Glutamatergic neuron (in vitro differentiated cells): ENCODE results near the gene LCE3D. TPM values are rescaled to one million over a fixed set of nuclear protein-coding genes. Genes with fewer than 3 reads are reported as not detected.
A peak's percentile ranks its signal among the peaks of the same experiment; 100 is the strongest.

Experiments used
- DNase-seq: peaks from one replicate; pipeline ENCODE4 v3.0.0; 2022
- H3K27ac Mint-ChIP-seq: one replicate; pipeline ENCODE4 v1.8.0; 2020; ENCODE audit warnings: mild to moderate bottlenecking, mixed read lengths, inconsistent platforms; ENCODE audit not compliant: unreplicated experiment
- H3K27me3 Mint-ChIP-seq: one replicate; pipeline ENCODE4 v1.8.0; 2020; ENCODE audit warnings: mild to moderate bottlenecking, moderate library complexity, mixed read lengths, inconsistent platforms; ENCODE audit not compliant: unreplicated experiment
- H3K36me3 Mint-ChIP-seq: one replicate; pipeline ENCODE4 v1.8.0; 2020; ENCODE audit warnings: mild to moderate bottlenecking, mixed read lengths, inconsistent platforms; ENCODE audit not compliant: unreplicated experiment
- H3K4me1 Mint-ChIP-seq: one replicate; pipeline ENCODE4 v1.8.0; 2020; ENCODE audit warnings: mild to moderate bottlenecking, low read depth, mixed read lengths, inconsistent platforms; ENCODE audit not compliant: unreplicated experiment
- H3K4me3 Mint-ChIP-seq: one replicate; pipeline ENCODE4 v1.8.0; 2020; ENCODE audit warnings: mild to moderate bottlenecking, mixed read lengths, inconsistent platforms; ENCODE audit not compliant: unreplicated experiment
- H3K9me3 Mint-ChIP-seq: one replicate; pipeline ENCODE4 v1.8.0; 2020; ENCODE audit warnings: mild to moderate bottlenecking, moderate library complexity, mixed read lengths, inconsistent platforms; ENCODE audit not compliant: unreplicated experiment
- CTCF ChIP-seq: fragments of 200-600 bp; sonication (generic); IDR thresholded peaks from one replicate; pipeline ENCODE4 v1.5.0; 2021; ENCODE audit not compliant: partially characterized antibody, unreplicated experiment
- total RNA-seq: library from RNA; stranded (reverse); fragmentation: NEBNext Ultra II Directional; extraction: Animal tissue kit (Norgen Biotek cat#: 25700); gene quantifications from one replicate; pipeline ENCODE4 v1.2.1, GENCODE V29; 2021; ENCODE audit not compliant: unreplicated experiment

Gene LCE3D
- total RNA-seq, 1 donor from 2014 or later: not detected

DNA sequence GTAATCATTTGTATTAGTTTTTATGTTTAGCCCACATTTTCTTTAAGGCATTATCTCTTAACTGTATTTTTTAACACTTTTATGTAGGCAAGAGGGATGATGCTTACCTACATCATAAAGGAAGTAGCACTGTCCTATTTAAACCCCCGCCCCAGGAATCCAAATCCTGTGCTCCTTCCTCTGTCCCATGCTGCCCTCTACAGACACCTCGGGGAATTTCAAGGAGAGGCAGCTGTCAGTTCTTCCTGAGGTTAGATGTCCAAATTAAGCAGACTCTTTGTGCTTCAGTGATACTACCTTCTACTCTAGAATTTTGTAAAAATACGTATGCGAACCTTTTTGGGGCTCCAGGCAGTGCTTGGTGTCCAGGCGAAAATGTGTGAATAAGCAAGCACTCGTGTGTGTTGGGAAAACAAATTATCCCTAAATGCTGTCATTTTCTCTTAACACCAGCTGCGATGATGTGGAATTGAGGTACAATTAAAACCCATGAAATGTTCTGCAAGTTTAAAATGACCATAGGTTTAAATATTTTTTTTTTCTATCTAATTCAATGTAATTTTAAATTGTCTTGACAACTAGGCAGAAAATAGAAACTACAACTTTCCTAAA, 46.9 kb downstream of the LCE3D start:
- DNase-seq: peak; percentile 81
- Mint-ChIP-seq H3K4me1 (no peaks in the 10 kb centered on the region), H3K27me3 (no peaks in the 10 kb centered on the region), H3K4me3 (no peak overlapping the region), H3K36me3 (no peaks in the 10 kb centered on the region), H3K27ac (no peak overlapping the region), H3K9me3 (no peaks in the 10 kb centered on the region)
- TF ChIP-seq CTCF: peak; percentile 76

Other genes starting within 250 kb of the LCE3D start
- not detected for gene FLG2, start 220.5 kb downstream of the LCE3D start, total RNA-seq
- gene CRNN, start 166.3 kb downstream of the LCE3D start, total RNA-seq: not detected
- not detected for gene LCE5A, start 69.7 kb downstream of the LCE3D start, total RNA-seq
- gene CRCT1, start 66.0 kb downstream of the LCE3D start, total RNA-seq: not detected
- not detected for gene LCE3E, start 13.7 kb downstream of the LCE3D start, total RNA-seq
- gene LCE3C, start 19.7 kb upstream of the LCE3D start, total RNA-seq: not detected
- gene LCE3B, start 33.3 kb upstream of the LCE3D start, total RNA-seq: not detected
- not detected for gene LCE3A, start 42.6 kb upstream of the LCE3D start, total RNA-seq
- gene LCE2D, start 82.9 kb upstream of the LCE3D start, total RNA-seq: not detected
- gene LCE2C, start 94.8 kb upstream of the LCE3D start, total RNA-seq: not detected
- not detected for gene LCE2B, start 105.6 kb upstream of the LCE3D start, total RNA-seq
- gene LCE2A, start 117.8 kb upstream of the LCE3D start, total RNA-seq: not detected
- not detected for gene LCE4A, start 127.6 kb upstream of the LCE3D start, total RNA-seq
- not detected for gene KPRP, start 177.5 kb upstream of the LCE3D start, total RNA-seq
- gene LCE1F, start 194.6 kb upstream of the LCE3D start, total RNA-seq: not detected
- not detected for gene LCE1E, start 205.7 kb upstream of the LCE3D start, total RNA-seq
- gene LCE1D, start 216.2 kb upstream of the LCE3D start, total RNA-seq: not detected
- gene LCE1C, start 226.1 kb upstream of the LCE3D start, total RNA-seq: not detected
- gene LCE1B, start 231.5 kb upstream of the LCE3D start, total RNA-seq: not detected
- not detected for gene LCE1A, start 247.0 kb upstream of the LCE3D start, total RNA-seq